GM10266 (cell line): ENCODE data around the gene ANXA11.

Experiments used
- DNase-seq: peaks from one replicate; pipeline ENCODE4 v3.0.0; 2012; ENCODE audit errors: extremely low spot score
- CTCF ChIP-seq: IDR thresholded peaks from 2 replicates; pipeline ENCODE4 v1.5.1; 2012; ENCODE audit warnings: mild to moderate bottlenecking, low read depth; ENCODE audit not compliant: control insufficient read depth, insufficient read depth; ENCODE audit errors: missing control alignments

Gene ANXA11

GRCh38 chr10:80154978-80155695 is 50.2 kb downstream of the ANXA11 start:
- DNase-seq, result no peak
- no peak for TF ChIP-seq CTCF

- no peak for TF ChIP-seq CTCF
- no peak for DNase-seq
Observed at GRCh38 chr10:80154626-80154977, 50.7 kb downstream of the ANXA11 start.

GRCh38 chr10:80153460-80153859 is 51.9 kb downstream of the ANXA11 start:
- no peak for TF ChIP-seq CTCF

GRCh38 chr10:80152820-80153219 is 52.5 kb downstream of the ANXA11 start:
- DNase-seq, result no peak
- TF ChIP-seq CTCF, result no peak

More at GRCh38 chr10:80153460-80153859, 51.9 kb downstream of the ANXA11 start:
- no peak for DNase-seq

- DNase-seq, result no peak
- no peak for TF ChIP-seq CTCF
Observed at GRCh38 chr10:80150172-80150571, 55.2 kb downstream of the ANXA11 start.

- DNase-seq, result no peak
- TF ChIP-seq CTCF, result no peak
Observed at GRCh38 chr10:80149123-80149522, 56.2 kb downstream of the ANXA11 start.

GRCh38 chr10:80148166-80148805 is 57.1 kb downstream of the ANXA11 start:
- TF ChIP-seq CTCF, result no peak
- DNase-seq, result no peak
